ENCODE measurements around the gene PCBP3. TPM values are rescaled to one million over a fixed set of nuclear protein-coding genes. Genes with fewer than 3 reads are reported as not detected.

The PCBP3 gene
- total and polyA plus RNA-seq, 2 of the 13 experiments (the other 11 are each of a cell fraction or from before 2014, with no cell fraction given) = not detected

DNA sequence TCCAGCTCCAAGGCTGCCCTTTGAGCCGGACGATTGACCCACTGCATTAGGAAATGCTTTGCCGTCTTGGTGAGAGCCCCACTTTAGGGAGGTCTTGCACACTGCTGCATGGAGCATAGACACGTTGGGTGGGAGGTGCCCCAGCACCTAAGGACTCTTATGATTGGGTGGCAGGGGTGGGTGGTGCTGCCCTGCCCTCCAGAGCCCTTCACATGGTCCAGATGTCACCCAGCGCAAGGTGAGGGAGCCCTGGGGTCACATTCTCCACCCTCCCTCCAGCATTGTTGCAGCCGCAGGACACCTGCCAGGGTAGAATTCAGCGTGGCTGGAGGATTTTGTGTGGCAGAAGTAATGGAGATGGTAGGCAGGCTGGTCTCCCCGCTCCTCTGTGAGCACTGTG lies 200.7 kb downstream of the PCBP3 start:
- in situ Hi-C loops (cut with HindIII; ENCODE audit: extremely low pct_ligation_motif_present, low pct_unique_long_range_greater_than_20kb) = no loop called here
- Histone ChIP-seq H2AFZ (ENCODE audit: low read length) (no peak overlapping the region), H3K9me3 (ENCODE audit: low read length) (peaks cover 18% of the 10 kb centered on the region), H3K79me2 (ENCODE audit: insufficient read depth, low read length) (no peaks in the 10 kb centered on the region), H3K4me3 (replicated peaks in 1 of 3; ENCODE audit: insufficient read depth in 1 of 3, low read depth in 2 of 3, low read length in 3 of 3) (no peak overlapping the region), H3K4me2 (ENCODE audit: low read depth, low read length) (no peak overlapping the region), H3K27me3 (ENCODE audit: control insufficient read depth in 1 of 2, insufficient read depth in 2 of 2, low read length in 2 of 2) (peaks cover 2 to 20% of the 10 kb centered on the region in 2 experiments; a peak in 1 of 5 replicates), H3K4me1 (ENCODE audit: insufficient read depth, low read length) (no peaks in the 10 kb centered on the region), H4K20me1 (ENCODE audit: insufficient read depth, low read length) (no peaks in the 10 kb centered on the region), H3K36me3 (replicated peaks in 1 of 2; ENCODE audit: control insufficient read depth in 1 of 2, insufficient read depth in 2 of 2, low read length in 2 of 2) (no peaks in the 10 kb centered on the region), H3K9ac (ENCODE audit: insufficient read depth, low read depth, low read length) (no peak overlapping the region), H3K27ac (ENCODE audit: extremely low read length, insufficient read depth, low read length) (no peak overlapping the region)
- no TSS peak for BruUV-seq (replicated peaks)
- intact Hi-C loops (cut with micrococcal nuclease; ENCODE audit: unreplicated experiment) = no loop called here
- ChIA-PET POLR2A (no interaction called here), CTCF (ENCODE audit: low intra/inter-chr PET ratio, low total read pairs) (no interaction called here)
- FAIRE-seq (no peak), DNase-seq (ENCODE audit: low spot score) (no peak), ATAC-seq (no peak)
- WGBS (ENCODE audit: low lambda C conversion rate) = 6% methylated on average over 3 of the region's 8 CpGs
- TF ChIP-seq HNF4A (CRISPR knock-in tag; IDR thresholded peaks at IDR 0.05) (peak; percentile 22; the same call in 1 of the 2 replicates), GTF2F1 (IDR thresholded peaks at IDR 0.05; ENCODE audit: low read length) (no peak)
- TF ChIP-seq, protein P1, sequence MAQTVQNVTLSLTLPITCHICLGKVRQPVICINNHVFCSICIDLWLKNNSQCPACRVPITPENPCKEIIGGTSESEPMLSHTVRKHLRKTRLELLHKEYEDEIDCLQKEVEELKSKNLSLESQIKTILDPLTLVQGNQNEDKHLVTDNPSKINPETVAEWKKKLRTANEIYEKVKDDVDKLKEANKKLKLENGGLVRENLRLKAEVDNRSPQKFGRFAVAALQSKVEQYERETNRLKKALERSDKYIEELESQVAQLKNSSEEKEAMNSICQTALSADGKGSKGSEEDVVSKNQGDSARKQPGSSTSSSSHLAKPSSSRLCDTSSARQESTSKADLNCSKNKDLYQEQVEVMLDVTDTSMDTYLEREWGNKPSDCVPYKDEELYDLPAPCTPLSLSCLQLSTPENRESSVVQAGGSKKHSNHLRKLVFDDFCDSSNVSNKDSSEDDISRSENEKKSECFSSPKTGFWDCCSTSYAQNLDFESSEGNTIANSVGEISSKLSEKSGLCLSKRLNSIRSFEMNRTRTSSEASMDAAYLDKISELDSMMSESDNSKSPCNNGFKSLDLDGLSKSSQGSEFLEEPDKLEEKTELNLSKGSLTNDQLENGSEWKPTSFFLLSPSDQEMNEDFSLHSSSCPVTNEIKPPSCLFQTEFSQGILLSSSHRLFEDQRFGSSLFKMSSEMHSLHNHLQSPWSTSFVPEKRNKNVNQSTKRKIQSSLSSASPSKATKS (CRISPR knock-in tag; IDR thresholded peaks at IDR 0.05) = no peak
- TF ChIP-seq, protein P2, sequence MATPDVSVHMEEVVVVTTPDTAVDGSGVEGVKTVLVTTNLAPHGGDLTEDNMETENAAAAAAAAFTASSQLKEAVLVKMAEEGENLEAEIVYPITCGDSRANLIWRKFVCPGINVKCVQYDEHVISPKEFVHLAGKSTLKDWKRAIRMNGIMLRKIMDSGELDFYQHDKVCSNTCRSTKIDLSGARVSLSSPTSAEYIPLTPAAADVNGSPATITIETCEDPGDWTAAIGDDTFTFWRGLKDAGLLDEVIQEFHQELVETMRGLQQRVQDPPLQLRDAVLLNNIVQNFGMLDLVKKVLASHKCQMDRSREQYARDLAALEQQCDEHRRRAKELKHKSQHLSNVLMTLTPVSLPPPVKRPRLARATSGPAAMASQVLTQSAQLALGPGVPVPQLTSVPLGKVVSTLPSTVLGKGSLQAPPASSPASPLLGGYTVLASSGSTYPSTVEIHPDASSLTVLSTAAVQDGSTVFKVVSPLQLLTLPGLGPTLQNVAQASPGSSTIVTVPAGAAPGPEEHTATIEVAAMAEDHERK (CRISPR knock-in tag; IDR thresholded peaks at IDR 0.05; ENCODE audit: low read depth) = no peak

Data from HepG2 (cell line).